MCF 10A (cell line): Measurements from ENCODE around the gene MCTP2. TPM values are rescaled to one million over a fixed set of nuclear protein-coding genes. Genes with fewer than 3 reads are reported as not detected.

Experiments
- BruUV-seq: library from RNA; stranded (reverse); fragments of 400-500 nt; replicated peaks from 2 replicates; lab custom pipeline; 2021; lab: Mats Ljungman, UMichigan
- CTCF ChIA-PET: fragments of 300-600 bp; sonication (Branson Sonifier 250); formaldehyde crosslinking; extraction: SDS; loops from one replicate; lab custom pipeline; 2021; ENCODE audit warnings: antibody characterized with exemption, inconsistent platforms; lab: Yijun Ruan, JAX
- POLR2A ChIA-PET: fragments of 300-600, 350-650 bp; sonication (Branson Sonifier 250); formaldehyde crosslinking; extraction: SDS; loops from one replicate; lab custom pipeline; 2020; ENCODE audit warnings: antibody characterized with exemption, inconsistent platforms; lab: Yijun Ruan, JAX
- DNase-seq: peaks from one replicate; pipeline ENCODE4 v3.0.0-alpha.2; 2018; ENCODE audit not compliant: unreplicated experiment
- H3K27ac Mint-ChIP-seq: one replicate; pipeline ENCODE4 v1.8.0; 2022; ENCODE audit warnings: mild to moderate bottlenecking, low read depth, mixed read lengths; ENCODE audit not compliant: unreplicated experiment
- H3K27me3 Mint-ChIP-seq: one replicate; pipeline ENCODE4 v1.8.0; 2022; ENCODE audit warnings: mixed read lengths; ENCODE audit not compliant: insufficient read depth, unreplicated experiment
- H3K36me3 Mint-ChIP-seq: one replicate; pipeline ENCODE4 v1.8.0; 2022; ENCODE audit warnings: mild to moderate bottlenecking, moderate library complexity, mixed read lengths; ENCODE audit not compliant: insufficient read depth, unreplicated experiment
- H3K4me1 Mint-ChIP-seq: one replicate; pipeline ENCODE4 v1.8.0; 2022; ENCODE audit warnings: mixed read lengths; ENCODE audit not compliant: insufficient read depth, unreplicated experiment
- H3K4me3 Mint-ChIP-seq: one replicate; pipeline ENCODE4 v1.8.0; 2022; ENCODE audit warnings: mild to moderate bottlenecking, moderate library complexity, mixed read lengths; ENCODE audit not compliant: unreplicated experiment
- H3K9me3 Mint-ChIP-seq: one replicate; pipeline ENCODE4 v1.8.0; 2022; ENCODE audit warnings: mixed read lengths; ENCODE audit not compliant: unreplicated experiment
- intact Hi-C: fragments of 100-400 bp; cut with micrococcal nuclease; formaldehyde crosslinking; loops from 2 replicates; pipeline ENCODE4 v1.14.1; 2022
- total RNA-seq: library from RNA; stranded (reverse); gene quantifications from 2 replicates; pipeline ENCODE4 v1.2.3, GENCODE V29; 2022
- TF ChIP-seq, protein P1 (sequence below): fragments of 200-600 bp; IDR thresholded peaks from one replicate; pipeline ENCODE4 v1.8.0; 2022; ENCODE audit warnings: antibody characterized with exemption, mild to moderate bottlenecking; ENCODE audit not compliant: unreplicated experiment

Gene MCTP2
- total RNA-seq, 1 experiment from 2014 or later = 25.7 TPM

DNA sequence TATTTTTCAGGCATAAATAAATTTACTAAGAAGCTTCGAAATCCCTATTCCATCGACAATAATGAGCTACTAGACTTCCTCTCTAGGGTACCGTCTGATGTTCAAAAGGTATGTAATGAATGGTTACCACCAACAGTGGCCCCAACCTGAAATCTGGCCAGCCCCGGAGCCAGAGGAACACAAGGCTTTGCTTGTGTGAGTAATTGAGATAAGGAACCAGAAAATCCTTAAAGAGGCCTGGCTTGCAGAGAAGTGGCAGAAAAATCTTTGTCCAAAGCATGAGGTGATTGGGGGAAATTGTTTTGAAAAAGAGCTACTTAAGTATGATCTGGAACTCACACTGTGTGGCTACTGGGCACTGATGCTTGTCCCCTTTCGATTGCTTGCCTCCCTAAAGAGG is 245.3 kb downstream of the MCTP2 start:
- POLR2A ChIA-PET = no interaction called here
- intact Hi-C loops = no loop called here
- no peak for DNase-seq
- Mint-ChIP-seq H3K4me1 (no peaks in the 10 kb centered on the region), H3K9me3 (no peaks in the 10 kb centered on the region), H3K27ac (no peak overlapping the region), H3K27me3 (no peaks in the 10 kb centered on the region), H3K36me3 (peaks cover 20% of the 10 kb centered on the region), H3K4me3 (no peak overlapping the region)
- TF ChIP-seq, protein P1, sequence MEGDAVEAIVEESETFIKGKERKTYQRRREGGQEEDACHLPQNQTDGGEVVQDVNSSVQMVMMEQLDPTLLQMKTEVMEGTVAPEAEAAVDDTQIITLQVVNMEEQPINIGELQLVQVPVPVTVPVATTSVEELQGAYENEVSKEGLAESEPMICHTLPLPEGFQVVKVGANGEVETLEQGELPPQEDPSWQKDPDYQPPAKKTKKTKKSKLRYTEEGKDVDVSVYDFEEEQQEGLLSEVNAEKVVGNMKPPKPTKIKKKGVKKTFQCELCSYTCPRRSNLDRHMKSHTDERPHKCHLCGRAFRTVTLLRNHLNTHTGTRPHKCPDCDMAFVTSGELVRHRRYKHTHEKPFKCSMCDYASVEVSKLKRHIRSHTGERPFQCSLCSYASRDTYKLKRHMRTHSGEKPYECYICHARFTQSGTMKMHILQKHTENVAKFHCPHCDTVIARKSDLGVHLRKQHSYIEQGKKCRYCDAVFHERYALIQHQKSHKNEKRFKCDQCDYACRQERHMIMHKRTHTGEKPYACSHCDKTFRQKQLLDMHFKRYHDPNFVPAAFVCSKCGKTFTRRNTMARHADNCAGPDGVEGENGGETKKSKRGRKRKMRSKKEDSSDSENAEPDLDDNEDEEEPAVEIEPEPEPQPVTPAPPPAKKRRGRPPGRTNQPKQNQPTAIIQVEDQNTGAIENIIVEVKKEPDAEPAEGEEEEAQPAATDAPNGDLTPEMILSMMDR = no peak
- BruUV-seq = no TSS peak
- CTCF ChIA-PET = no interaction called here

DNA sequence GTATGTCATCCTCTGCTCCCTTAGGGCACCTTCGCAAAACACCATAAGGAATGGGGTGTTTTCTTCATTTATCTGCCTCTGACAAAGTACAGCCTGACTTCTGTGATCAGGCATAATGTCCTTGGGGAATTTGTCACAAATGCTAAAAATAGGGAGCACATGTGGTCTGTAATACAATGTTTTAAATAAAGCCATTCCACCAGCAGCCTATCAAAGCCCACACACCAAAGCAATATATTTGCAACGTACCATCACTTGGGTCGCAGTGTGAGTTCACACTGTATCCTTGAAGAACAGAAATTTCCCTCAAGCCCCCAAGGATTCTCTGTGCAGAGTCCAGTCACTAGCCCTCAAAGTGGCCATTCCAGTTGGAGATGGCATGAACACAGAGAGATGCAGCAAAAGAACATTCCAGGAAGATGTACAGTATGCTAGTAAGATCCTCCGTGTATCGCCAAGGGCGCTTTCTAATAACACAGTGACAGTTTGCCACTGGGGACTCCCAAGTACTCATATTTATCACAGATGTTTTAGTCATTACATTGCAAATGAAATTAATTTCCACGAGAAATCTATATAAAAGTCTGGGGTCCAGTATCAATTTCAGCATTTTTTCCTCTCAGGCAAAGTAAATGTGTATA is 246.7 kb downstream of the MCTP2 start:
- Mint-ChIP-seq H3K36me3 (peaks cover 20% of the 10 kb centered on the region), H3K4me3 (no peak overlapping the region), H3K27ac (no peak overlapping the region), H3K9me3 (peaks cover 9% of the 10 kb centered on the region), H3K4me1 (no peaks in the 10 kb centered on the region), H3K27me3 (no peaks in the 10 kb centered on the region)
- ChIA-PET CTCF (no interaction called here), POLR2A (no interaction called here)
- TF ChIP-seq, protein P1 = no peak
- intact Hi-C loops = no loop called here
- DNase-seq = no peak
- no TSS peak for BruUV-seq

- H3K36me3 Mint-ChIP-seq = peaks cover 20% of the 10 kb centered on the region
- no peak for DNase-seq
- TF ChIP-seq, protein P1 = no peak
- no TSS peak for BruUV-seq
- no peak overlapping the region for H3K4me3 Mint-ChIP-seq
- H3K27ac Mint-ChIP-seq = no peak overlapping the region
- peaks cover 11% of the 10 kb centered on the region for H3K9me3 Mint-ChIP-seq
- ChIA-PET POLR2A (no interaction called here), CTCF (no interaction called here)
- H3K4me1 Mint-ChIP-seq = no peaks in the 10 kb centered on the region
- no peaks in the 10 kb centered on the region for H3K27me3 Mint-ChIP-seq
- intact Hi-C loops = no loop called here
Measured at GRCh38 chr15:94478763-94479162, 247.4 kb downstream of the MCTP2 start.

- H3K36me3 Mint-ChIP-seq = peaks cover 20% of the 10 kb centered on the region
- no peak overlapping the region for H3K27ac Mint-ChIP-seq
- peaks cover 11% of the 10 kb centered on the region for H3K9me3 Mint-ChIP-seq
- no peaks in the 10 kb centered on the region for H3K4me1 Mint-ChIP-seq
- DNase-seq = no peak
- H3K4me3 Mint-ChIP-seq = no peak overlapping the region
- ChIA-PET POLR2A (no interaction called here), CTCF (no interaction called here)
- intact Hi-C loops = no loop called here
- TF ChIP-seq, protein P1 = no peak
- no peaks in the 10 kb centered on the region for H3K27me3 Mint-ChIP-seq
- no TSS peak for BruUV-seq
Measured at GRCh38 chr15:94480289-94480834, 249.0 kb downstream of the MCTP2 start.
